CD1c-positive myeloid dendritic cell (primary cell): Measurements from ENCODE around the gene SPRYD3.

ENCODE experiments used
- DNase-seq: peaks from one replicate; pipeline ENCODE4 v3.0.0-alpha.2; 2016; ENCODE audit errors: extremely low spot score

Gene SPRYD3

GRCh38 chr12:53078425-53079225, 565 bp downstream of the SPRYD3 start:
- DNase-seq: no peak

- DNase-seq: no peak
Measured at GRCh38 chr12:53077030-53077429, 2.2 kb downstream of the SPRYD3 start.

GRCh38 chr12:53076461-53076860, 2.7 kb downstream of the SPRYD3 start:
- DNase-seq: no peak

- no peak for DNase-seq
Measured at GRCh38 chr12:53074999-53075370, 4.2 kb downstream of the SPRYD3 start.

- DNase-seq: no peak
Measured at GRCh38 chr12:53074283-53074998, 4.7 kb downstream of the SPRYD3 start.

- no peak for DNase-seq
Measured at GRCh38 chr12:53073881-53074280, 5.3 kb downstream of the SPRYD3 start.

- DNase-seq: no peak
Measured at GRCh38 chr12:53071591-53072551, 7.3 kb downstream of the SPRYD3 start.

GRCh38 chr12:53070877-53071492, 8.2 kb downstream of the SPRYD3 start:
- no peak for DNase-seq

GRCh38 chr12:53069621-53070410, 9.4 kb downstream of the SPRYD3 start:
- no peak for DNase-seq

- no peak for DNase-seq
Measured at GRCh38 chr12:53068811-53069585, 10.2 kb downstream of the SPRYD3 start.

- DNase-seq: no peak
Measured at GRCh38 chr12:53067993-53068770, 11.0 kb downstream of the SPRYD3 start.

- DNase-seq: no peak
Measured at GRCh38 chr12:53067074-53067992, 11.9 kb downstream of the SPRYD3 start.

- DNase-seq: peak; percentile 79
Measured at GRCh38 chr12:53065975-53066931, 12.9 kb downstream of the SPRYD3 start.

- no peak for DNase-seq
Measured at GRCh38 chr12:53065470-53065869, 13.7 kb downstream of the SPRYD3 start.

- DNase-seq: no peak
Measured at GRCh38 chr12:53064613-53065436, 14.4 kb downstream of the SPRYD3 start.
